Chondrocyte (in vitro differentiated cells): Measurements from ENCODE around the gene EPHX1. TPM values are rescaled to one million over a fixed set of nuclear protein-coding genes. Genes with fewer than 3 reads are reported as not detected.
A peak's percentile ranks its signal among the peaks of the same experiment; 100 is the strongest.

Experiments used
- DNase-seq: peaks from one replicate; pipeline ENCODE4 v3.0.0; 2021; ENCODE audit warnings: mixed read lengths, low spot score
- H3K27ac Mint-ChIP-seq: one replicate; pipeline ENCODE4 v1.8.0; 2021; ENCODE audit warnings: mild to moderate bottlenecking, moderate library complexity, mixed read lengths; ENCODE audit not compliant: unreplicated experiment
- H3K27me3 Mint-ChIP-seq: 2 replicates; pipeline ENCODE4 v1.8.0; 2021; ENCODE audit warnings: low read depth, mixed read lengths
- H3K36me3 Mint-ChIP-seq: 2 replicates; pipeline ENCODE4 v1.8.0; 2021; ENCODE audit warnings: low read depth, mixed read lengths
- H3K4me1 Mint-ChIP-seq: 2 replicates; pipeline ENCODE4 v1.8.0; 2021; ENCODE audit warnings: low read depth, mild to moderate bottlenecking, mixed read lengths
- H3K4me3 Mint-ChIP-seq: one replicate; pipeline ENCODE4 v1.8.0; 2021; ENCODE audit warnings: mild to moderate bottlenecking, moderate library complexity, mixed read lengths; ENCODE audit not compliant: unreplicated experiment
- H3K9me3 Mint-ChIP-seq: 2 replicates; pipeline ENCODE4 v1.8.0; 2021; ENCODE audit warnings: low read depth, mixed read lengths
- total RNA-seq: library from RNA; stranded (reverse); gene quantifications from 3 replicates; pipeline ENCODE4 v1.2.1, GENCODE V29; 2021
- TF ChIP-seq, protein P1 (sequence below): fragments of 200-600 bp; sonication (generic); IDR thresholded peaks from 2 replicates; pipeline ENCODE4 v1.5.0; 2021; ENCODE audit warnings: antibody characterized with exemption, mild to moderate bottlenecking, moderate library complexity

EPHX1 gene
- total RNA-seq, 1 donor from 2014 or later = 69.1 TPM

DNA sequence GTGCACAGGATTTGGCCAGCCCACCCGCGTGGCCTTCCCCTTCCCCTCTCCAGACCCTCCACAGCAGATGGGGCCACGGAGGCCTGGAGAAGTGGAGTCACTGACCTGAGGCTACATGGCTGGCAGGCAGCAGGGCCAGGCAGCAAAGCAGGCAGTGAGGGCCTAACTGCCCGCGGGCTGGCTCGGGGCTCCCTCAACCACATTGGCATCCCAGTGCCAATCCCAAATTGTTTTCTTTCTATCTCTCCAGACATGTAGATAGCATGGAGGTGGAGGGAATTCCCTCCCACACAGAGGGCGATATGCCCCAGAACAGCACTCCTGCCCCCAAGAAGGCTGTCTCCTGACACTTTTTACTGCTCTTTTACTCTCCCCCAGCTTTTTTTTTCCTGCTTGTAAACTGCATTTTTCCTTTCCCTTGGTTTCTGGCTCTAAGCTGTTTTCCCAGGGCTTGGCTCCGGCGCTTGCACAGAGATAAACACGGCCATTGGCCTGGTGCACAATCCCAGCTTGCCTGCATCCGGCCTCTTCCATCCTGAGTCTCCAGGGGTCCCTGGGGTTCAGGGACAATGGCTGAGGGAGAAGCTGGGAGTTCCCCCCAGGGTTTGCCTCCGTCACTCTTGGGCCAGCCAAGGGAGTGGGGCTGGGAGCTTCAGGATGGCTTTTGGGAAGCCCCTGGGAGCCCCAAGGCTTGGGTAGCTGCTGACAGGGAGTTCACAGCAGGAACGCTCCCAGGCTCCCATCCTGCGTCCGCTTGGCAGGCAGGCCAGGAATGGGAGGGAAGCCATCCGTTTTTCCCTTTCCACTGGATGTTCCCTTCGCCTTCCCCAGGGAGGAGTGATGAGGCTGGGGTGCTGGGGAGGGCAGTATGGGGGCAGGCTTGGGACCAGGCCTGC is 7.0 kb downstream of the EPHX1 start:
- H3K9me3 Mint-ChIP-seq = no peaks in the 10 kb centered on the region
- TF ChIP-seq, protein P1, sequence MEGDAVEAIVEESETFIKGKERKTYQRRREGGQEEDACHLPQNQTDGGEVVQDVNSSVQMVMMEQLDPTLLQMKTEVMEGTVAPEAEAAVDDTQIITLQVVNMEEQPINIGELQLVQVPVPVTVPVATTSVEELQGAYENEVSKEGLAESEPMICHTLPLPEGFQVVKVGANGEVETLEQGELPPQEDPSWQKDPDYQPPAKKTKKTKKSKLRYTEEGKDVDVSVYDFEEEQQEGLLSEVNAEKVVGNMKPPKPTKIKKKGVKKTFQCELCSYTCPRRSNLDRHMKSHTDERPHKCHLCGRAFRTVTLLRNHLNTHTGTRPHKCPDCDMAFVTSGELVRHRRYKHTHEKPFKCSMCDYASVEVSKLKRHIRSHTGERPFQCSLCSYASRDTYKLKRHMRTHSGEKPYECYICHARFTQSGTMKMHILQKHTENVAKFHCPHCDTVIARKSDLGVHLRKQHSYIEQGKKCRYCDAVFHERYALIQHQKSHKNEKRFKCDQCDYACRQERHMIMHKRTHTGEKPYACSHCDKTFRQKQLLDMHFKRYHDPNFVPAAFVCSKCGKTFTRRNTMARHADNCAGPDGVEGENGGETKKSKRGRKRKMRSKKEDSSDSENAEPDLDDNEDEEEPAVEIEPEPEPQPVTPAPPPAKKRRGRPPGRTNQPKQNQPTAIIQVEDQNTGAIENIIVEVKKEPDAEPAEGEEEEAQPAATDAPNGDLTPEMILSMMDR = no peak
- peaks cover under 1% of the 10 kb centered on the region for H3K36me3 Mint-ChIP-seq
- no peaks in the 10 kb centered on the region for H3K27me3 Mint-ChIP-seq
- no peak for DNase-seq
- H3K27ac Mint-ChIP-seq = peak overlapping the region; percentile 90
- peaks cover 60% of the 10 kb centered on the region for H3K4me1 Mint-ChIP-seq
- H3K4me3 Mint-ChIP-seq = no peak overlapping the region

DNA sequence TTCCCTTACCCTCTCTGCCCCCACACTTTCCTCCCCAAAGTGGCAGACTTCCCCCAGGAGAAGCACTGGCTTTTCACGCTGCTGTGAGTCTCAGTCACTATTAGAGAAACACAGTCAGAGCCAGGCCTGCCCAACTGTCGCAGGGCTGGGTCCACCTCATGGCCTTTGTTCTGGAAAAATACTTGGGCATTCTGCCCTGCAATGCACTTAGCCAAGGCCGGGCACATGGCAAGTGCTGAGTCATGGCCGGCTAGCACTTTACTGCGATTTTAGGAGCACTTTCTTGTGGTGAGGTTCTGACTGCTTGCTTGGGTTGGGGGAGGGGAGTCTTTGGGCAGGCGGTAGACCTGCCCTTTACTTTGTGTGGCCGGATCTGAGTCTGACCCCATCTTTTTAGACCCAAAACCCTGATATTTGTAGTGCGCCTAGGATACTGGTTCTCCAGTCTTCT is 7.7 kb downstream of the EPHX1 start:
- H3K27ac Mint-ChIP-seq = peak overlapping the region; percentile 90
- TF ChIP-seq, protein P1 = no peak
- H3K27me3 Mint-ChIP-seq = no peaks in the 10 kb centered on the region
- H3K4me3 Mint-ChIP-seq = no peak overlapping the region
- DNase-seq = no peak
- peaks cover 2% of the 10 kb centered on the region for H3K36me3 Mint-ChIP-seq
- no peaks in the 10 kb centered on the region for H3K9me3 Mint-ChIP-seq
- peaks cover 57% of the 10 kb centered on the region for H3K4me1 Mint-ChIP-seq

DNA sequence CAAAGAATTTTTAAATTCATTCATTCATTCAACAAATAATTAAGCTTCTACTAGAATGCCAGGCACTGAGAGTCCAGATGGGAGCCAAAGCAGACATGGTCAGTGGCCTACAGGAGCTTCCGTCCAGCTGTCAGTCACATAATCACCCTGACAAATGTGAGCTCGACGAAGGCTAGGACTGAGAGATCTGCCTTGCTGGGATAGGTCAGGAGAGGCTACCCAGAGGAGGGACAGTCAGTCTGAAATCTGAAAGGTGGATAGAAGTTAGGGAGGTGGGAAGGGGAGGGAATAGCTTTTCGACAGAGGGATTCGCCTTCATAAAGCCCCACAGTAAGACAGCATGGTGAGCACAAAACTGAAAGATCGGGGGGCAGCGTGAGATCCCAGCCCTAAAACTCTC is 8.3 kb downstream of the EPHX1 start:
- no peak for DNase-seq
- peaks cover 52% of the 10 kb centered on the region for H3K4me1 Mint-ChIP-seq
- peaks cover 2% of the 10 kb centered on the region for H3K36me3 Mint-ChIP-seq
- no peaks in the 10 kb centered on the region for H3K27me3 Mint-ChIP-seq
- peak overlapping the region; percentile 90 for H3K27ac Mint-ChIP-seq
- H3K9me3 Mint-ChIP-seq = no peaks in the 10 kb centered on the region
- TF ChIP-seq, protein P1 = no peak
- no peak overlapping the region for H3K4me3 Mint-ChIP-seq

DNA sequence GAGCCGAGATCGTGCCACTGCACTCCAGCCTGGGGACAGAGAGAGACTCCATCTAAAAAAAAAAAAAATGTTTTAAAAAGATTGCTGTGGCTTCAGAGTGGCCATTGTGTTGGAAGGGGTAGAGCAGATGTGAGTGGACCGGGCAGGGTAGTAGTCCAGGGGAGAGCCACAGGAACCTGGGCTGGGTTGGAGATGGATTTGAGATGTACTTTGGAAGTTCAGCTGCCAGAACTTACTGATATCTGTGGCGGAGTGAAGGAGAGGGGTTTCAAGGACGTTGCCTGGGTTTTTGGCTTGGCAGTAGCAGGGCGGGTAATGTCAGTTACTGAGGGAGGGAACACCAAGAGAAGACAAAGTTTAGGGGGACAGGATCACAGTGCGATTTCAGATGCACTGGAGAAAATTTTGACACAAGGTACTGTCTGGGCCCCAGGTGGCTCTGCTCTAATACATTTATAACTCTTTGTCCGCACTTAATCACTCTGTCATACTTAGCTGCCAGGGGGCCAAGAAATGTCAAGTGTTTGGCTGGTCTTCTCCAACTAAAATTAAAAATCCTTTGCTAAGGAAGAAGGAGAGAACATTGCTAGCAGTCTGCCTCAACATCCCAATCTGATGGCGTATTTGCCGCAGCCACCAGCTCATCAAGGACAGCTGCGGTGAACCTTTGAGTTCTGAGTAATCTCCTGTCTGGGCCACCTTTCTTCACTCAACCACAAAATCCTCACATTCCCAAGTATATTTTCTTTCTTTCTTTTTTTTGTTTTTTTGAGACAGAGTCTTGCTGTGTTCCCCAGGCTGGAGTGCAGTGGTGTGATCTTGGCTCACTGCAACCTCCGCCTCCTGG is 9.6 kb downstream of the EPHX1 start:
- no peaks in the 10 kb centered on the region for H3K27me3 Mint-ChIP-seq
- DNase-seq = no peak
- no peak overlapping the region for H3K4me3 Mint-ChIP-seq
- peaks cover 2% of the 10 kb centered on the region for H3K36me3 Mint-ChIP-seq
- peak overlapping the region; percentile 66 for H3K27ac Mint-ChIP-seq
- H3K4me1 Mint-ChIP-seq = peaks cover 44% of the 10 kb centered on the region
- TF ChIP-seq, protein P1 = no peak
- H3K9me3 Mint-ChIP-seq = no peaks in the 10 kb centered on the region

DNA sequence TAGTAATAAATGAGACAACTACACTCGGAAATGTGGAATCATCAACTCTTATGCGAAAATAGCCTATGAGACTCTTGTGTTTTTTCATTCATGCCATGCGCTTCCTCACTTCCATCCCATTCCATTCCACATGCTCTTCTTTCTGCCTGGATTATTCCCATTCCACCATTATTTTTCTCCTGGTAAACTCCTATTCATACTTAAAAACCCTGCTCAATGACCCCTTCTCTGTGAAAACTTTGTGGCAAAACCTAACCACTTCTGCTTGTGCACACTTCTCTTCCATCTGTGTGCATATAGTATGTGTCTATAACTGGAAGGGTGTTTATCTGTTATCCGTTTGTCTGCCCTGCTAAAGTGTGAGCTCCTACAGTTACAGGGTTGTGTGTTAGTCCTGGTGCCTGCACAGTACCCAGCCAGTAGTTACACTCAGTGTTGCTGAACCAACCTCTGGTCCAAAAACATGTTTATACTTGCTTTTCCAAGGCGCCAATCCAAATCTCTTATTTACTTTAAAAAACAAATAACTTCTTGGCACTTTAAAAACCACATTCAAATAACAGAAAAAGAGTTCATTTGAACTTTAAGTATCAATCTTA is 10.7 kb downstream of the EPHX1 start:
- Mint-ChIP-seq H3K36me3 (peaks cover 2% of the 10 kb centered on the region), H3K4me1 (peaks cover 43% of the 10 kb centered on the region), H3K27ac (peak overlapping the region; percentile 66), H3K27me3 (no peaks in the 10 kb centered on the region), H3K4me3 (no peak overlapping the region), H3K9me3 (no peaks in the 10 kb centered on the region)
- no peak for DNase-seq
- TF ChIP-seq, protein P1 = no peak
